GM12801 (cell line): ENCODE results near the gene MPI.

Source experiments
- TF ChIP-seq, protein P1 (sequence below): IDR thresholded peaks from one replicate; pipeline ENCODE4 v1.5.1; 2011; ENCODE audit warnings: control low read depth; ENCODE audit not compliant: insufficient read length; ENCODE audit errors: extremely low read depth

Gene MPI

DNA sequence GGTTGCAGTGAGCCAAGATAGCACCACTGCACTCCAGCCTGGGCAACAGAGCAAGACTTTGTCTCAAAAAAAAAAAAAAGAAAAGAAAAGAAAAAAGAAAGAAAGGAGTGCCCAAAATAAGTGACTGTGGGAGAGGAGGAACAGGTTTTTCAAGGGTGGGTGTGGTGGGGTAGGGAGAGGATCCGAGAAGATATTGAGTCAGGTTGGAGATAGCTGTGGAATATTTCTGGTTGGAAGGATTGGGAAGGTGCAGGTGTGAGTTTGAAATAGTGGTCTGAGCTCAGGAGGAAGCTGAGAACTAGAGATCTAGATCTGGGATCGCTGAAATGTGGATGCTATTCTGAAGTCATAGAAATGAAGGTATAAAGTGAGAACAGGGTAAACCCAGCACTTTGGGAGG is 24.5 kb upstream of the MPI start:
- TF ChIP-seq, protein P1, sequence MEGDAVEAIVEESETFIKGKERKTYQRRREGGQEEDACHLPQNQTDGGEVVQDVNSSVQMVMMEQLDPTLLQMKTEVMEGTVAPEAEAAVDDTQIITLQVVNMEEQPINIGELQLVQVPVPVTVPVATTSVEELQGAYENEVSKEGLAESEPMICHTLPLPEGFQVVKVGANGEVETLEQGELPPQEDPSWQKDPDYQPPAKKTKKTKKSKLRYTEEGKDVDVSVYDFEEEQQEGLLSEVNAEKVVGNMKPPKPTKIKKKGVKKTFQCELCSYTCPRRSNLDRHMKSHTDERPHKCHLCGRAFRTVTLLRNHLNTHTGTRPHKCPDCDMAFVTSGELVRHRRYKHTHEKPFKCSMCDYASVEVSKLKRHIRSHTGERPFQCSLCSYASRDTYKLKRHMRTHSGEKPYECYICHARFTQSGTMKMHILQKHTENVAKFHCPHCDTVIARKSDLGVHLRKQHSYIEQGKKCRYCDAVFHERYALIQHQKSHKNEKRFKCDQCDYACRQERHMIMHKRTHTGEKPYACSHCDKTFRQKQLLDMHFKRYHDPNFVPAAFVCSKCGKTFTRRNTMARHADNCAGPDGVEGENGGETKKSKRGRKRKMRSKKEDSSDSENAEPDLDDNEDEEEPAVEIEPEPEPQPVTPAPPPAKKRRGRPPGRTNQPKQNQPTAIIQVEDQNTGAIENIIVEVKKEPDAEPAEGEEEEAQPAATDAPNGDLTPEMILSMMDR, result no peak

DNA sequence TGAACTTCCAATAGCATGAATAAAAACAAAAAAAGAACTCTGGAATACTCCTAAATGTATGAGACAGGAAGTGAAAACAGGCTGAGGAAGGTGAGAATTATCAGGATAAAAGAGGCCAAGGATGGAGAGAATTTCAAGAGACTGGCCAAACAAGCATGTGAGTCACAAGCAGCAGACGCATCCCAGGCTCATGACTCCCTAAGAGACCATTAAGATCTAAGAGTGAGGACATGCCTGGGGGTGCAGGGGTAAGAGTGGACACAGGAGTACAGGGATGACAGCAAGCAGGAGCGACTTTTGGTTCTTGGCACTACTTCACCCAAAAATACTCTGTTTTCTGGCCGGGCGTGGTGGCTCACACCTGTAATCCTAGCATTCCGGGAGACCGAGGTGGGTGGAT is 23.8 kb upstream of the MPI start:
- TF ChIP-seq, protein P1, result no peak

DNA sequence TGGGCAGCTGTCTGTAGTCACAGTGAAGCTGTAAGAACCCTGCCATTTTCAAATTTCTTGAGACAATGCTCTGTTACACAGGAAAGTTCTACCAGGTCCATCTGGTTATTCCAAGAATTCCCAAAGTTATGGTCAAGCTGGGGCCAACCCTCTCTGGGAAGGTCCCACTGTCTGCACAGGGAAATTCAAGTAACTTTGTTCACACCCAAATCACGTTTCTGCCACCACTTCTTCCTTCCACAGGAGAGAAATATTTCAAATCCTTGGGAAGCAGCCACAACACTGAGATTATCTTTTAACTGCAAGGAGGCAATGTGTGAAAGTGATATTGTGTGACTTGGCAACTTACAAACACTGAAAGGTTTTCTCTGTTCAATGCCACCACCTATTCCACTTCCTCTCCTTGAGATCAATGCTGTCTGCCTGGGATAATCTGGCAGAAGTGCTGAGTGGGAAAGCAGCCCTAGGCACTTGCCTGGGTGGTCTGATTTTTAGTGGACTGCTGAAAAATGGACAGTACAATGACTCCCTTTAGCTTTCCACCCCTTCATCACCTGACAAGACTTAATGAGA is 22.3 kb upstream of the MPI start:
- TF ChIP-seq, protein P1, result no peak

DNA sequence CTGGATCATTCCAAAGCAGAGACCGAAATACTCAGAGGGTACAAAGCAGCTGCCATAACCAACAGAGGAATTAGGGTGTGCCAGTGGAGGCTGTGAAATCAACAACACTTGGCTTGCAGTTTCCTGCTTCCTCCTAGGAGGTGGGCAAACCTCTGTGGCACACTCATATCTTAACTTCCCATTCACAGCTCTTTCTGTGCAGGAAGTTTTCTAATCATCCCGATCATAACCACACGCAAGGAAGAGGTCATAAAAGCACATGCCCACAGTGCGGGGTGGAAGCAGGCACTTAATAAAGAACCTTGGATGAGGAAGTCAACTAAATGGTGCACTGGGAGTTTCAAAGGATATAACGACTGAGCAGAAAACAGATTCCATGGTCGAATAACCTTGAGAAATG is 21.8 kb upstream of the MPI start:
- TF ChIP-seq, protein P1, result no peak

DNA sequence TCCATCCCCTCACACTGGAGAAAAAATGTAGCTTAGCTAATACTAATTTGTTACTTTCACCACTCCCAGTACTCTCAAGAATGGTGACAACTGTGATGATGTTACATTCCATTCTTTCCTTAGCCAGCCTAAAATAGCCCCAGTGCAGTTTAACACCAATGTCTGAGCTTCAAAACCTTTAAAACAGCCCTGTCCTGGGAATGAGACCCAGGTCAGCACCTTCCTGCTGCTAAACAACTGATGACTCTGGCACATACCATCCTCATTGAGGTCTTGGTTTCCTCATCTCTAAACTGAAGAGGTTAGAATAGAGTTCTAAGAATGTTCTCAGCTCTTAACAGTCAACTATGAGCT is 20.5 kb upstream of the MPI start:
- TF ChIP-seq, protein P1, result no peak

DNA sequence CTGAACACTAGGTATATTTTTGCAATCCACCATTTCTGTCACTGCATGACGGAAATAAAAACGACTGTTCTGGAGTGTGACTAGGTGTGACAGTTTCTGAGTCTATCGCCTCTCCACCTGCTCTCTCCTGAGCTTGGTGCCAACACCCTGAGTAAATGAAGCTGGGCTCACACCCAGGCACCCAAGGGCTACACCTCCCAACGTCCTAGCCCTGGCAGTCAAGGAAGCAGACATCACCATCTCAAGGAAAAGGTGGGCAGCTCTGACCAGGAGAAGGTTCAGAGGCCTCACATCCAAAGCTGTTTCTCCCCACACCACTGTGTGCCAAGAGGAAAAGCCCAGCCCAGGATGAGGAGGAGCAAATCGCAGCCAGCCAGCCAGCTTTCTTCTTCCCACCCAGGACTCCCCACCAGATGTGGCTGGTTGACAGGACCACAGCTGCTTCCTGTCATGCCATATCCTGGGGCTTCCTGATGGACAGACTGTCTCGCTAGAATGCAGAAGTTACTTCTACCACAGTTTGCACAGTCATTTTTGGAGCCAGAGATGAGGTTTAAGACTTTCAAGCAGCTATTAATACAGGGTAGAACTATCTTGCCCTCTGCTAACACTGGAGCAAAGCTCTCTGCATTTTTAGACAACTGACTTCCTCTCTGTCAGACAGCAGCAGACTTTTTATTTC is 20.0 kb upstream of the MPI start:
- TF ChIP-seq, protein P1, result no peak

DNA sequence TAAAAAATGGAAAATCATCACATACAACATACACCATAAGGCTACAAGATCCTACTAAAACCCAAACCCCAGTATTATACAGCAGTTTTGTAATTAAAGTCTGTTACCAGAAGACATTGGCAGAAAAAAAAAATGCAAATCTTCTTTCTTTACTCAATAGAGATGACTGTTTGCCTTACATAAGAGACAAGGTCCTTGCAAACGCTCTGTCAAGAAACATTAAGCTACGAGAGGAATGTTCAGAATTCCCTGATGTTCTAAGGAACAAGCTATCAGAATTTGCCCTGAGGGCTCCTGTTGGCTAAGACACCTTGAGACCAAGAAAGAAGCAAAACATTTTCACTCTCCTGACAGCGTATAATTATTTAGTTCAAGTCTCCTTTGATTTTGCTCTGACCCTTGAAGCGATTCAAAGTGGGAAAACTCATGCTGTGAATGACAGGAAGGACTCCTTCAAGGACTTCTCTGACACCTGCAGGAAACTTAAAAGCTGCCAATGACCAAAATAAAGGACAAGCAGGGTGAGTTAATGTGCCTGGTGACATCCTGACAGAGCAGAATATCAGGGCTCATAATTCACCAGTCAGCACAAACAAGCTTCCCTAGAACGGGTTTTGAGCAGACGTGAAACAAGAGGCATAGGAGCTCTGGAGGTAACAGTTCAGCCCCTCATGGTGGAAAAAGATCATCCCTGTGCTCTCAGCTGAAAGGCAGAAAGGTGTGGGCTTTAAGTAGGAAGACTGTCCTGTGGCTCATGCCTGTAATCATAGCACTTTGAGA is 19.2 kb upstream of the MPI start:
- TF ChIP-seq, protein P1, result no peak
